Esophagus squamous epithelium (tissue), 4 donors: ENCODE data around the gene OPCML.

ENCODE experiments used
- CTCF ChIP-seq, 6 experiments: fragments of 450-650 bp in 4 of 6; fragments of 200-600 bp in 2 of 6; sonication (generic) in 2 of 6; IDR thresholded peaks; one replicate each; pipeline ENCODE4 v1.5.1; 2016 to 2019; ENCODE audit warnings: antibody characterized with exemption in 6 of 6, mild to moderate bottlenecking in 4 of 6, moderate library complexity in 4 of 6
- POLR2A ChIP-seq, 4 donors: fragments of 450-650 bp; IDR thresholded peaks; one replicate each; pipeline ENCODE4 v1.6.1; 2017; ENCODE audit warnings: antibody characterized with exemption in 4 of 4, mild to moderate bottlenecking in 4 of 4, moderate library complexity in 3 of 4

- TF ChIP-seq CTCF (IDR thresholded peaks at IDR 0.05), result no peak
- no peak for TF ChIP-seq POLR2A (IDR thresholded peaks at IDR 0.05)
Observed at GRCh38 chr11:132639986-132640385, 892.3 kb downstream of the OPCML start.
